ENCODE data around the gene PRKCE.

PRKCE gene

GRCh38 chr2:45651415-45652089 is at the start of gene PRKCE:
TSS of gene PRKCE (plus strand) at chr2:45651675.
- peak; percentile 44 for DNase-seq (ENCODE audit: low spot score)

DNA sequence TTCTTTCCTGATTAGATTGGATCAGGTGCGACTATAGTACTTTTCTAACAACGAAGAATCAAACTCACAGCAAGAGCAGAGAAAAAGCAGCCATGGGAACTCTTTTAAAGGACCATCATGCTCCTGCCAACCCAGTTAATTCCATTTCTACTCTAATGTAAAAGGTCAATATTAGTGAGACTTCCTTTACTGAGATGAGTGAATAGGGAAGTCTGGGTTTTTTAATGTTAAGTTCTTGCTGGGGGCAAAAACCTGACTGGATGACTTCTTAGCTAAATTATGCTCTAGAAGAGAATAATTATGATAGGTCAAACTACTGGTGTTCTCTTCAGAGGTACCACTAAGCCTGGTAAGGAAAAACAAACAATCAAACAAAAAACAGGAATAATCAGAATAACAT is 48.9 kb upstream of the PRKCE start:
- DNase-seq (ENCODE audit: low spot score), result no peak

GRCh38 chr2:45605116-45605515 is 46.4 kb upstream of the PRKCE start:
- DNase-seq (ENCODE audit: low spot score), result no peak

DNA sequence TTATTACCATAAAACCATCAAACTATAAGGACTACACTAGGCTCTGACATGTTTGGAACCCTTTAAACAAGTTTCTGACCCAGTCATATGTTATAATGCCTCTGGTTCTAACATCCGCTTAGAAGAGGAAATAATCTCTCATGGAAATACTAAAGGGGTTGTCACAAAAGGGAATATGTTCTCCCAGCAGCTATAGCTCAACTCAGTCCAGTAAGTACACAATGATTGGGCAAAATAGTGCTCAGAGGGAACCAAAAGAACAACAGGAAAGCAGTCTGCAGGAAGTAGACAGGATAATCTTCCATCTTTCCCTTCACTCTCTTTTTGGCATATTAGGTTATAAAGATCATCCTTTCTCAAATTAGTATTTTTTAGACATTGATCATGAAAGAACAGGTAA is 44.7 kb upstream of the PRKCE start:
- no peak for DNase-seq (ENCODE audit: low spot score)

GRCh38 chr2:45607701-45608100 is 43.8 kb upstream of the PRKCE start:
- peak; percentile 50 for DNase-seq (ENCODE audit: low spot score)

DNA sequence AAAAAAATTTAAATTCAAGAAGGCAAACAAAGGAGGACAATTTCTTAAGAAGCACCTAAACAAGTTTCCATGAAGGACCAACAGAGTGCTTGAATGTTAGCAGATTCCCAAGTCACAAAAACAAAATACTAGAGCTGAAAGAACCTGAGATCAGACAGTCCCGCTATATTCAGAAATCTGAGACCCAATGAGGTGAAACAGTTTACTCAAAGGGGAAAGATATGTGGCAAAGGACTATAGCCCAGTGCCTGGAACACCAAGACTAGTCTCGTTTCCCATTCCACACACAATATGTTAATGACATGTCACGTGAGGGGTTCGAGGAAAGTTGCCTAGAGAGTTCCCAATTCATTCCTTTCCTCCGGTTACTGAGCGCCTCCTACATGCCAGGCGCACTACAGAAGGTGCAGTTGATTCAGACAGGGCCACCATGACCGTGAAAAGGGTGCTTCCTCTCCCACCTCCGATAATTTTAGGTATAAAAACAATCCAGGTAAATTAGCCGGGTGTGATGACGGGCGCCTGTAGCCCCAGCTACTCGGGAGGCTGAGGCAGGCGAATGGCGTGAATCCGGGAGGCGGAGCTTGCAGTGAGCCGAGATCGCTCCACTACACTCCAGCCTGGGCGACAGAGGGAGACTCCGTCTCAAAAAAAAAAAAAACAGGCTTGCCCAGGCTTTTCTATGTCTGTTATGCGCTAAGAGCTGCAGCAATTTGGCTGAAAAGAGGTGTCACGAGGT is 41.0 kb upstream of the PRKCE start:
- peak; percentile 89 for DNase-seq (ENCODE audit: low spot score)

- peak; percentile 96 for DNase-seq (ENCODE audit: low spot score)
These were observed 40.2 kb upstream of the PRKCE start, which contains the start of gene SRBD1 for GRCh38 chr2:45611020-45611859. TSS of gene SRBD1 (minus strand) at chr2:45611267. CDS start at chr2:45605441, 5,826 bp downstream.

GRCh38 chr2:45612285-45612684 is 39.2 kb upstream of the PRKCE start:
- DNase-seq (ENCODE audit: low spot score), result peak; percentile 36

DNA sequence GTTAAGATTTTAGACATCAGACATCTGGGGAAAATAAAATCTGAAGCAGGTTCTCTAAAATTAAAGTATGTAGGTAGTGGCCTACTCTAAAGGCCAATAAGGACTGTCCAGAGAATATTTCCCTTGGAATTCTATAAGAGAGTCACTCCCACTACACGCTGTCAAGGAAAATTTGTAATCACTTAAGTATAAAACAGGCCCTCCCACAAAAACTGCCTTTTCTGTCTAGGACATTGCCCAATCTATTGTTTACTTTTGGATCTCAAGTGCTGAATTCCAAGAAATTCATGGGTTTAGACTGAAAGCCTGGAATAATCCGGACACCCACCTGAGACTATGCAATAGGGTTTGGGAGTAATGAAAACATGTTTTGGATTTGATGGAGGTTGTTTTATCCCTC is 38.7 kb upstream of the PRKCE start:
- no peak for DNase-seq (ENCODE audit: low spot score)

- DNase-seq (ENCODE audit: low spot score), result no peak
These were observed 37.1 kb upstream of the PRKCE start for GRCh38 chr2:45614330-45614729.

GRCh38 chr2:45614871-45615415 is 36.5 kb upstream of the PRKCE start:
- DNase-seq (ENCODE audit: low spot score), result no peak

DNA sequence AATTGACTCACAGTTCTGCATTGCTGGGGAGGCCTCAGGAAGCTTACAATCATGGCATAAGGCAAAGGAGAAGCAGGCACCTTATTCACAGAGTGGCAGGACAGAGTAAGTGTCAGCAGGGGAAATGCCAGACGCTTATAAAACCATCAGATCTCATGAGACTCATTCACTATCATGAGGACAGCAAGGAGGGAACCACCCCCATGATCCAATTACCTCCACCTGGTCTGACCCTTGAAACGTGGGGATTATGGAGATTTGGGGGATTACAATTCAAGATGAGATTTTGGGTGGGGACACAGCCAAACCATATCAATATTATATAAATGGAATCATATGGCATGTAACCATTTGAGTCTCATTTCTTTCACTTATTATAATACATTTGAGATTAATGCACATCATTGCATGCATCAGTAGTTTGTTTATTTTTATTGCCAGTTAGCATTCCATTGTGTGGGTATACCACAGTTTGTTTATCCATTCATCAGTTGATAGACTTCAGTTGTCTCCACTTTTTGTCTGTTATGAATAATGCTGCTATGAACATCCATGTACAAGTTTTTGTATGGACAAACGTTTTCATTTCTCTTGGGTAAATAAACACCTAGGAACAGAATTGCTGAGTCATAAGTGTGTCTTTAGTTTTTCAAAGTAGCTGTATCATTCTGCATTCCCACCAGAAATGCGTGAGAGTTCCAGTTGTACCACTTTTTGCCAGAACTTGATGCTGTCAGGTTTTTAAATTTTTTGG is 34.6 kb upstream of the PRKCE start:
- no peak for DNase-seq (ENCODE audit: low spot score)

DNA sequence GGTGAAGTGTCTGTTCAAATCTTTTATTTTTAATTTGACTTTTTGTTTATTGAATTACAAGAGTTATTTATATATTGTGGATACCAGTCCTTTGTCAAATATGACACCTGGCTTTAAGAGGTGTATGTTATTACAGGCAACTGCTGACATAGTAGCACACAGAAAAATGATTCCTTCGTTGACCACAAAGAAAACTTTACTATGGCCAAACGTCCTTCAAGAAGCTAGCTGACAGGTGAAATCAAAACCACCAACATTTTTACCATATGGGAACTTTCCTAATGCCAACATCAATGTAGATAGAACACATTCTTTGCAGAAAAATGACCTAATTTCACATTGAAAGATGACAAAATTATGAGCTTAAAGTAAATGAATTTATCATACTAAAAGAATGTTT is 34.0 kb upstream of the PRKCE start:
- DNase-seq (ENCODE audit: low spot score), result no peak

GRCh38 chr2:45622336-45623075 is 29.0 kb upstream of the PRKCE start:
- no peak for DNase-seq (ENCODE audit: low spot score)

DNA sequence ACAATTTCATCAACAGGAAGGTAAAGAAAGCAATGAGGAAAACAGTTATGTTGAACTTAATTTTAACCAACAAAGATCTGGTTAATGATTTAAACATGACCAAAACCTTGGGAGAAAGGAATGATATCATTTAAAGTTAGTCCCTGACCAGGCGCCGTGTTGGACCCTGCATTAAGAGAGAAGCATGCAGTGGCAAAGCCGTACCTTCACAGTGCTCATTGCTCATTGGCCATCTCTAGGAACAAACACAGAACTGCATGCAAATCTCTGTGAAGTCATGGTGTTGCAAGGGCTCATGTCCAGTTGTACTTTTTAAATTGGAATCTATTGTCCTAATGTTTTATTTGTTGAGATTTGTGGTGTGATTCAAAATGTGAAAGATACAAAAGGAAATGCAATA is 28.4 kb upstream of the PRKCE start:
- no peak for DNase-seq (ENCODE audit: low spot score)

DNA sequence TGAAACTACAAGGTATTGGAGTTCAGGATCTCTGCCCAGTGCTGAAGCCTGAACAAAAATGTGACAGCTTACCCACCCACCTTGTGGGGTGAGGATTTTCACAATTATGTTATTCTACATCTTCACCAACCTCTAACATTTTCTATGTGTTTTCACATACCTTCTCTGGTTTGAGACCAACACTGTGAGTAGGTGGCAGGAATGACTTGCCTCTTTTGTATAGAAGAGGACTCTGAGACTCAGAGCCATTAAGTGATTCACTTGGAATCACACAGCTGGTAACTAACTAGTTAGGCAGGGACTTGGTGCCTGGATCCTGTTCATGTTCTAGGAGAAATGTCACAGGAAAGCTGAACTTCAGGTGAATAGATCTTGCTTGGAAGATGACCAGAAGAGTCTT is 25.7 kb upstream of the PRKCE start:
- no peak for DNase-seq (ENCODE audit: low spot score)

- no peak for DNase-seq (ENCODE audit: low spot score)
These were observed 24.9 kb upstream of the PRKCE start for GRCh38 chr2:45626387-45627221.

GRCh38 chr2:45627911-45628310 is 23.6 kb upstream of the PRKCE start:
- DNase-seq (ENCODE audit: low spot score), result no peak

DNA sequence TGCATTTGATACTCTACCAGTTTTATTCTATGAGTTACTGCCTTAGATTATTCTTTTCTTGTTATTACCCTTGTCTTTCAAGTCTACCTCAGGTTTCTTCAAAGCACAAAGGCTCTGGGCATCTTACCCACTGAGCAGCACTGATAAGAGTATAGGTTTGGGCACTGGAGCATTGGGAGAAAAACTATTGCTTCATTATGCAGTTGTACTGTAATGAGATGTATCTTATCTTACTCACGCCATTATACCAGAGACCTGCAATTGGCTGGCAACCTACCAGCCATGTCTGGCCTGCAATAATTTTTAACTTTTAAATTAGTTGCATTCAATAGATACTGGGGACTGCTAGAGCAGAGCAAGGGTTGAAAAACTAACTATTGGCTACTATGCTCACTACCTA is 21.5 kb upstream of the PRKCE start:
- no peak for DNase-seq (ENCODE audit: low spot score)

DNA sequence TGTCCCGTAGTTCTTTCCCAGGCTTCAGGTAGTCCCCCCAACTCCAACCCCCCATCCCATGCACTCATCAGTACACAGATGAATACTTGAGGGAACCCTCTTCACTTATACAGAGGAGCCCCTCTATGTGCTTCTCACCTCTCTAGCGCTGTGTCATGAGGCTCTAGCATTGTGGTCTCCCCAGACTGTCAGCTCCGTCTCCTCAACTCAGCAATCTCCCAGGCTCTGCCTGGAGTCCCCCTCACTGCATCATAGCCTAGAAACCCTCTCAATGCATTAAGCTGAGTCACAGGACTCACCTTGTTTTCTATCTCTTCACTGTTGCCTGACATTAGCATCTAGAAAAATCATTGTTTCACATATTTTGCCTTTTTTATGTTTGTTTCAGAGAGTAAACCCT is 20.2 kb upstream of the PRKCE start:
- DNase-seq (ENCODE audit: low spot score), result no peak
